ENCODE data around the gene C2CD3. TPM values are rescaled to one million over a fixed set of nuclear protein-coding genes. Genes with fewer than 3 reads are reported as not detected.
A peak's percentile ranks its signal among the peaks of the same experiment; 100 is the strongest.

Gene C2CD3
- total RNA-seq, 1 donor from 2014 or later = 53.7 TPM

DNA sequence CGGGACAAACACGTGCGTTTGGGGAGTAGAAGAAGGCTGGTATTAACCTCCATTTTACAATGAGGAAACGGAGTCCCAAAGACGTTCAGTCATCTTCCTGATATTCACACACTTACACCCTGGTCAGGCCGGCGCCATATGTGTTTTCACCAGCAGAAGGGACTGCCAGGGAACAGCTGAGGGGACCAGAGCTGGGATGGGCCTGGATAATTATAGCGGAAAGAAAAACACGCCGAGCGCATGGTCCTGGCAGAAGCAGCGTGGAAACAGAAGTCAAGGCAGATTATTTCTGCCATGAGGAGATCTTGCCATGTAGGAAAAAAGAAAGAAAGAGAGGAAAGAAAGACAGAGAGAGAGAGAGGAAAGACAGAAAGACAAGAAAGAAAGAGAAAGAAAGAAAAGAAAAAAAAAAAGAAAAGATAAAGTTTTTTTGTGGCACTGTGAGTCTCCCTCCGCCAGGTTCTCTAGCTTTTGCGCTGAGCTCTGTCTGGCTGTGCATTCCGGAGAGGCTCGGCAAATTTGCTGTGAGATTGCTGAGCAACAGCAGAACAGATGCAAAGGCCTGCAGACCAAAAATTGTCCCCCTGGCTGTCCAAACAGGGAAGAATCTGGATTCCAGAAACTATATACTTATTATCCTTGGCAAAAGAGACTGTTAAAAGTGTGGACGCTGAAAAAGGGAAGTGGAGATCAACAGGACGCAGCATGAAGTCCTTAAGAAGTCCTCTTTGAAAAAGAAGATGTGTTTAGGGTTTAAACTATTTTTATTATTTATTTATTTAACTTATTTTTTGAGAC, 186.9 kb downstream of the C2CD3 start:
- TF ChIP-seq, protein P1, sequence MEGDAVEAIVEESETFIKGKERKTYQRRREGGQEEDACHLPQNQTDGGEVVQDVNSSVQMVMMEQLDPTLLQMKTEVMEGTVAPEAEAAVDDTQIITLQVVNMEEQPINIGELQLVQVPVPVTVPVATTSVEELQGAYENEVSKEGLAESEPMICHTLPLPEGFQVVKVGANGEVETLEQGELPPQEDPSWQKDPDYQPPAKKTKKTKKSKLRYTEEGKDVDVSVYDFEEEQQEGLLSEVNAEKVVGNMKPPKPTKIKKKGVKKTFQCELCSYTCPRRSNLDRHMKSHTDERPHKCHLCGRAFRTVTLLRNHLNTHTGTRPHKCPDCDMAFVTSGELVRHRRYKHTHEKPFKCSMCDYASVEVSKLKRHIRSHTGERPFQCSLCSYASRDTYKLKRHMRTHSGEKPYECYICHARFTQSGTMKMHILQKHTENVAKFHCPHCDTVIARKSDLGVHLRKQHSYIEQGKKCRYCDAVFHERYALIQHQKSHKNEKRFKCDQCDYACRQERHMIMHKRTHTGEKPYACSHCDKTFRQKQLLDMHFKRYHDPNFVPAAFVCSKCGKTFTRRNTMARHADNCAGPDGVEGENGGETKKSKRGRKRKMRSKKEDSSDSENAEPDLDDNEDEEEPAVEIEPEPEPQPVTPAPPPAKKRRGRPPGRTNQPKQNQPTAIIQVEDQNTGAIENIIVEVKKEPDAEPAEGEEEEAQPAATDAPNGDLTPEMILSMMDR (IDR thresholded peaks at IDR 0.05; ENCODE audit: insufficient read depth, low read depth, low read length) = no peak
- TF ChIP-seq EZH2 (IDR thresholded peaks at IDR 0.05; ENCODE audit: insufficient read depth, low read length) = no peak
- Histone ChIP-seq H4K20me1 (ENCODE audit: insufficient read depth, low read length) (peaks cover 4% of the 10 kb centered on the region), H3K79me2 (ENCODE audit: insufficient read depth, low read length) (no peaks in the 10 kb centered on the region), H3K36me3 (ENCODE audit: insufficient read depth, low read length) (no peaks in the 10 kb centered on the region), H3K4me1 (ENCODE audit: insufficient read depth, low read length) (peaks cover 12% of the 10 kb centered on the region), H3K9me3 (ENCODE audit: insufficient read depth, low read depth, low read length) (no peaks in the 10 kb centered on the region), H2AFZ (ENCODE audit: low read depth, low read length) (peak overlapping the region; percentile 98), H3K27ac (ENCODE audit: low read depth, low read length) (peak overlapping the region; percentile 6), H3K4me3 (ENCODE audit: insufficient read depth, low read depth, low read length) (peak overlapping the region; percentile 78), H3K27me3 (ENCODE audit: insufficient read depth, low read length) (no peaks in the 10 kb centered on the region), H3K9ac (ENCODE audit: low read length) (peak overlapping the region; percentile 83), H3K4me2 (ENCODE audit: low read length) (peak overlapping the region; percentile 97)
- H3K27me3 Mint-ChIP-seq (ENCODE audit: low read depth, unreplicated experiment) = no peaks in the 10 kb centered on the region
- no peaks in the 10 kb centered on the region for H3K9me3 Mint-ChIP-seq (ENCODE audit: unreplicated experiment)
- peaks cover 9% of the 10 kb centered on the region for H3K36me3 Mint-ChIP-seq (ENCODE audit: low read depth, unreplicated experiment)
- no peak overlapping the region for H3K27ac Mint-ChIP-seq (ENCODE audit: unreplicated experiment)
- peak overlapping the region; percentile 89 for H3K4me3 Mint-ChIP-seq (ENCODE audit: unreplicated experiment)
- DNase-seq (ENCODE audit: low read depth) (no peak), FAIRE-seq (no peak)
- H3K4me1 Mint-ChIP-seq (ENCODE audit: low read depth, unreplicated experiment) = peaks cover 20% of the 10 kb centered on the region

GRCh38 chr11:73982990-73983740, 187.6 kb downstream of the C2CD3 start:
- TF ChIP-seq EZH2 (IDR thresholded peaks at IDR 0.05; ENCODE audit: insufficient read depth, low read length) = no peak
- TF ChIP-seq, protein P1 (IDR thresholded peaks at IDR 0.05; ENCODE audit: insufficient read depth, low read depth, low read length) = no peak
- Mint-ChIP-seq H3K4me1 (ENCODE audit: low read depth, unreplicated experiment) (peaks cover 25% of the 10 kb centered on the region), H3K27me3 (ENCODE audit: low read depth, unreplicated experiment) (no peaks in the 10 kb centered on the region), H3K9me3 (ENCODE audit: unreplicated experiment) (no peaks in the 10 kb centered on the region), H3K27ac (ENCODE audit: unreplicated experiment) (peak overlapping the region; percentile 35), H3K4me3 (ENCODE audit: unreplicated experiment) (peak overlapping the region; percentile 89), H3K36me3 (ENCODE audit: low read depth, unreplicated experiment) (peaks cover 12% of the 10 kb centered on the region)
- Histone ChIP-seq H3K4me1 (ENCODE audit: insufficient read depth, low read length) (peaks cover 12% of the 10 kb centered on the region), H3K79me2 (ENCODE audit: insufficient read depth, low read length) (no peaks in the 10 kb centered on the region), H3K27me3 (ENCODE audit: insufficient read depth, low read length) (no peaks in the 10 kb centered on the region), H4K20me1 (ENCODE audit: insufficient read depth, low read length) (peaks cover 4% of the 10 kb centered on the region), H3K4me3 (ENCODE audit: insufficient read depth, low read depth, low read length) (peak overlapping the region; percentile 78), H3K27ac (ENCODE audit: low read depth, low read length) (peak overlapping the region; percentile 57), H2AFZ (ENCODE audit: low read depth, low read length) (peak overlapping the region; percentile 98), H3K9me3 (ENCODE audit: insufficient read depth, low read depth, low read length) (no peaks in the 10 kb centered on the region), H3K36me3 (ENCODE audit: insufficient read depth, low read length) (no peaks in the 10 kb centered on the region), H3K9ac (ENCODE audit: low read length) (peak overlapping the region; percentile 83), H3K4me2 (ENCODE audit: low read length) (peak overlapping the region; percentile 97)
- FAIRE-seq = no peak
- peak; percentile 80 for DNase-seq (ENCODE audit: low read depth)

Measured in astrocyte (in vitro differentiated cells and primary cell).